Measurements from ENCODE around the gene ARID3A.

ARID3A gene

DNA sequence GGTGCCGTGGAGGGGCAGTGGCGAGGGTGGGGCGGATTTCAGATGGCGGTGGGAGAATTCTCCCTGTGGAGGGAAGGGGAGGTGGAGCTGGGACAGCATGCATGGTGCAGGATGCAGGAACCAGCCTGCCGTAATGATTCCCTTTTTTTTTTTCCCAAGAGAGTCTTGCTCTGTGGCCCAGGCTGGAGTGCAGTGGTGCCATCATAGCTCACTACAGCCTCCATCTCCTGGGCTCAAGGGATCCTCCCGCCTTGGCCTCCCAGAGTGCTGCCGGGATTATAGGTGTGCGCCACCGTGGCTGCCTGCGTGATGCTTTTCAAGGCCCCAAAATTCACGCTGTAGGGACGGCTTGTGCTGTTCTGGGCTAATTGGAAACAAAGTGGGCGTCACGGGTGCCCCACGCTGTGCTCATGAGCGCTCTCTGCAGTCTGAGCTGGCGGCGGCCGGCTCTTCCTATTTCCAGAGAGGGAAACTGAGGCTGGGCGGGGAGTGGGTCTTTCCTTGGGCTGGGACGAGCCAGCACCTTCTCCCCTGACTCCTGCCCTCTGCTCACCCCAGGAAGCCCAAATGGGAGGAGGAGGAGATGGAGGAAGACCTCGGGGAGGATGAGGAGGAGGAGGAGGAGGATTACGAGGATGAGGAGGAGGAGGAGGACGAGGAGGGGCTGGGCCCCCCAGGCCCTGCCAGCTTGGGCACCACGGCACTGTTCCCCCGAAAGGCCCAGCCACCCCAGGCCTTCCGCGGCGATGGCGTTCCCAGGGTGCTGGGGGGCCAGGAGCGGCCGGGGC, 6.2 kb downstream of the ARID3A start:
- no peak for DNase-seq (ENCODE audit: low read depth)

DNA sequence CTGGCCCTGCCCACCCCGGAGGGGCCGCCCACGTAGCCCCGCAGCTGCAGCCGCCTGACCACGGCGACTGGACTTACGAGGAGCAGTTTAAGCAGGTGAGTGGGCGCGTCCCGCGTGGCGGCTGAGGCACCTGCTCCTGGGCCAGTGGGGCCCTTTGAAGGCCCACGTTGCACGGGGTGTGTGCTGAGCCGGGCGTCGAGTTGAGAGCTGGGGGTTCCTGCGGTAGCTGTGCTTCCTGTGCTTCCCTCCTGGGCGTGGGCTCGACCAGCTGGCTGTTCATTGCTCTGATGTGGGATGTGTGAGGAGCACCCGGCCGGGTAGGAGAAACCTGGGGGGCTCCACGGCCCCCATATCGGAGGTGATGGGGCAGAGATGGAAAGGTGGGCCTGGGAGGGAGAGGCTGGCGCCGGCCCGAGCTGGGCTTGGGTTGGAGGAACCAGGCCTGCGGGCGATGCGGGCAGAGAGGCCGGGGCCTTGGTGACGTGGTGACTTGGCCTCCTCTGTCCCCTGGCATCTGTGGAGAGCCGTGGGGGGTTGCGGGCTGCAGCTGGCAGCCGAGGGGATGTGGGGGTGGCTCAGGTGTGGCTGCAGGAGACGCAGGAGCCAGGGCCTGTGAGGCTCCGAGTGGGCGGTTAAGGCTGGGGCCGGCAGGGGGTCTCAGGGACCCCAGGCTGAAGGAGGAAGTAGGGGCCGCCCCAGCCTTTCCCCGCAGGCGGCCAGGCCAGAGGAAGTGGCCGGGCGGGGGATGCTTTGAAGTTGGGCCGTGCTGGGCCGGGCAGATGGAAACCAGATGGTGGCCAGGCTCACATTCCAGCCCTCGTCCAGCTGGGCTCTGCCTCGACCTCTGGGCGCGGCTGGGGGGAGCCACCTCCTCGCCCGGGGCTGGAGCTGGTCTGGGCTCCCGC, 7.1 kb downstream of the ARID3A start:
- peak; percentile 91 for DNase-seq (ENCODE audit: low read depth)

DNA sequence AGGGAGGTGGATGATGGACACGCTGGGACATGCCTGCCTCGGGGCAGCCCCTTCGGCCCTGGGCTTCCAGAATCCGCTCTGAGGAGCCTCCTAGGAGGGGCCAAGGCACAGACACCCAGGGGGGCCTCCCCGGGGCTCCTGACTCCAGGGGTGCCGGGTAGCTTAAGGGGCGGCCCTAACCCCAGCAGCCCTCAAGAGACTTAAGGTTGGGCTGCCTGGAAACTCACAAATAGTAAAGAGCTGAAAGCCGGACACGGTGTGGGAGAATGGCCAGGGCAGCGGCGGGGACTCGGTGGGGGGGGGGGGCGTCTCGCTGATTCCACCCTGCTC, 7.7 kb downstream of the ARID3A start:
- DNase-seq (ENCODE audit: low read depth): no peak

DNA sequence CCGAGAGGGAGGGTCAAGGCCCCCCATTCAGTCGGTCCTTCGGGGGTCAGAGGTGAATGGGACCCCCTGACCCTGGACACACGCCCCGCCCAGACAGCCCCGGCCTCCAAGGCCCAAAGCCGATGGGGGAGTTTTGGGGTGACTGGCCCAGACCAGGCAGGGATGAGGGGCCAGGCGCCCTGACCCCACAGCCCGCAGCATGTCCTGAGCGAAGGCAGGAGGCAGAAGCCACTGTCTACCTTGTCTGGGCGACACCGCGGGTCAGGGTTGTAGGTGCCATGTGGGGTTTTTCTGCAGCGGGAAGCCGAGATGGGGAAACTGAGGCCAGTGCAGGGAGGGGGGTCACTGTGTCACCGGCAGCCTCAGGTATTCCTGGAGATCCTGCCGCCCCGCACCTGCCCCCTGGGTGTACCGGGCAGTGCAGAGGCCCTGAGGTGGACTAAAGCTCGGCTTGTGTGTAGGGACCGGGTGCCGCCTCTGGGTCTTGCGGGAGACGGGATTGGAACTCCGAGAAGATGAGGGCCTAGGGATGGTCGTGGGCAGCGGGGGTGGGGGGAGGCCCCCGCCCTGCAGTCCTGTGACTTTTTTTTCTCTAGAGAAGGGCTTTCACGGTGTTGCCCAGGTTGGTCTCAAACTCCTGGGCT, 8.5 kb downstream of the ARID3A start:
- DNase-seq (ENCODE audit: low read depth): no peak

DNA sequence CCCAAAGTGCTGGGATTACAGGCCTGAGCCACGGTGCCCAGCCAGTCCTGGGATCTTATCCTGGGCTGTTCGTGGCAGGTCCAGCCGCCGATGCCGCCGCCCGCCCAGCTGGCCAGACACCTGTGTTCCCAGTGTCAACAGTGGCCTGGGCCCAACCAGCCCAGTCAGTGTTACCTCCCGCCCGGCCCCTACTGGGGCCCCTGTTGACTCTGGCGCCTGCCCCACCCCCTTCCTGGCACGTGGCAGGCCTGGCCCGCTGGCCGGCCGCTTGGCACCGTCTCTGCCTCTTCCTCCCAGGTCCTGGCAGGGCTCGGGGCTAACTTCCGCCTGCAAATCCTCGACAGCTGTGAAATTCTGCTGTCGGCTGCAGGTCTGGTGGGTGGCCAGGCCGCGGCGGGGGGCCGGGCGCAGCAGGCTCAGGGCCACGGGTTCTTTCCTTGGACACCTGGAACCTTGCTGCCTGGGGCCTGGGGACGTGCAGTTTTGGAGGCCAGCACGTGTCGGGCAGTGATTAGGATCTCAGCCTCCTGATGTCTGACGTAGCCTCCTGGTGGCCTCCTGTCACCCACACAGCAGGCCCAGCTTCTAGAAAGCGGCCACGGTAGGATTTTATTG, 9.1 kb downstream of the ARID3A start:
- peak; percentile 52 for DNase-seq (ENCODE audit: low read depth)

DNA sequence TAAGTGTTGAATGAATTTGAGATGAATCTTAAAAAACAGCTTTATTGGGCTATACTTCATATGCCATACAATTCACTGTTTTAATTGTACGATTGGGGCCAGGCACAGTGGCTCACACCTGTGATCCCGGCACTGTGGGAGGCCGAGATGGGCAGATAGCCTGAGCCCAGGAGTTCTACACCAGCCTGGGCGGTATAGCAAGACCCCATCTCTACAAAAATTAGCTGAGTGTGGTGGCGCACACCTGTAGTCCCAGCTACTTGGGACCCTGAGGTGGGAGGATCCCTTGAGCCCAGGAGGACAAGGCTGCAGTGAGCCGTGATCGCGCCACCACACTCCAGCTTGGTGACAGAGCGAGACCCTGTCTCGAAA, 10.3 kb downstream of the ARID3A start:
- DNase-seq (ENCODE audit: low read depth): no peak

DNA sequence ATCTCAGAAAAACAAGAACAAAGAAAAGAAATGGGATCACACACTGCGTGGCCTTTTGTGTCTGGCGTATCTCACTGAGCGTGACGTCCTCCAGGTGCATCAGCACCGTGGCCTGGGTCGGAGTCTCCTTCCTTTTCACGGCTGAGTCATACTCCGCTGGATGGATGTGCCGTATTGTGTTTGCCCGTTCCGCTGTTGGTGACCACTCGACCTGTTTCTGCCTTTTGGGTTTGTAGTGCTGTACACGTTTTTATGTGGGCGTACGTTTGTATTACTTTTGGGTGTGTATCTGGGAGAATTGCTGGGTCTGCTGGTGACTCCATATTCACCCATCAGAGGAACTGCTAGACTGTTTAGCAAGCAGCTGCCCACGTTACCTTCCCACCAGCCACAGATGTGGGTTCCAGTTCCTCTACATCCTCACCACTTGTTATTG, 11.4 kb downstream of the ARID3A start:
- no peak for DNase-seq (ENCODE audit: low read depth)

DNA sequence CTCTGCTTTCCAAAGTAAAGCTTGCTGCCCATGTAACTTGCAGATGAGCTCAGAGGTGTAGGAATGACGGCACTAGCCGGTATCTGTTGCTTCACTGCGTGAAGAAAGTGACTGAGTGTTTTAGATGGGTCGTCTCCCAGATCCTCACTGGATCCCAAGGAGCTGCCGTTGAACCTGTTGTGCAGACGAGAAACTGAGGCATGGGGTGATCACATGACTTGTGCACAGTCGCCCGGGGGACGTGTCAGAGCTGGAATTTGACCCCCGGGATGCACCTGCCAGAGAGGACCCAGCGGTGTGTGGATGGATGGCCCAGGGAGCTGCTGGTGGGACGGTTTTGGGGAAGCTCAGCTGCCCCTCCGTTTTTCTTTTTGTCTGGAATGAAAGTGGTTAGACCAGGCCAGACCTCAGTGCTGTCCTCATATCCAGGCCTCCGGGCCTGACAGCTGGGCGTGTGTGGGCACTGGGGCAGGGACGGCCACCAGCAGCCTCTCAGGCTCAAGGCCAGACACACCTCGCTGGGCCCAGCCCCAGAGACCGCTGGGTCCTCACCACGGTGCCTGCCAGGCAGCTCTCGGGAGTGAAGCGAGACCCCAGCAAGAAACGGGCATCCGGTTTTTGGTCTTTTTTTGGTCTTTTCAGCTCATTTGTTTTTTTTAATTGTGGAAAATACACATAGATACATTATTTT, 12.5 kb downstream of the ARID3A start:
- DNase-seq (ENCODE audit: low read depth): no peak

DNA sequence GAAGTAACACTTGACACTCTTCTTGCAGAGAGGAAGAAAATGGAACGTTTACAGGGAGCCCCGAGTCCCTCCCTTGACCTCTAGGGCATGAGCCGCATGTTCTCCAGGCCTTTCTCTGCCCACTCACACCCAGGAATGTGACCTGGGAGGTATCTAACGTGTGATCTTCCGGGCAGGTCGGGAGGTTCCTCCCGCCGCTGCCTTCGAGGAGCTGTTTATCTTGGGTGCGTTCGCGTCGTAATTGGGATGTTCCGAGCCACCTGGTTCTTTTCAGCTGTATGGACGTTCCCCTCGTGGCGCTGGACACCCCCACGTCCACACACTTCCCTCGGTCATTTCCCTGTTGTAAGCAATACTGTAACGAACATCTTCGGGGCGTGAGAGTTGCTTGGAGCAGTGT, 13.6 kb downstream of the ARID3A start:
- no peak for DNase-seq (ENCODE audit: low read depth)

DNA sequence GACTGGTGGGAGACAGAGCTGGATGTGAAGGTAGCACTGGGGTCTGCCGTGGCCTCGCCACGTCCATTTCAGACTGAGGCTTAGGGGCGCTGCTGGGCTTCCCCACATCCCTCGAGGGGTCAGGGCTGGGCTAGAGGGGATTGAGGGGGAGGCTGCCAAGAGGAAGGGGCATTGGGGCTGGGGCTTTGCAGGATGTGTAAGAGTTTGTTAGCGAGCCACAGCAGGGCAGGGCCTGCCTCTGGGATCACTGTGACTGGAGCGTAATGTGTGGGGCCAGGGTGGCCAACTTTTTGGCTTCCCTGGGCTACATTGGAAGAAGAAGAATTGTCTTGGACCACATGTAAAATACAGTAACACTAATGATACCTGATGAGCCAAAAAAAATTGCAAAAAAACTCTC, 14.1 kb downstream of the ARID3A start:
- no peak for DNase-seq (ENCODE audit: low read depth)

DNA sequence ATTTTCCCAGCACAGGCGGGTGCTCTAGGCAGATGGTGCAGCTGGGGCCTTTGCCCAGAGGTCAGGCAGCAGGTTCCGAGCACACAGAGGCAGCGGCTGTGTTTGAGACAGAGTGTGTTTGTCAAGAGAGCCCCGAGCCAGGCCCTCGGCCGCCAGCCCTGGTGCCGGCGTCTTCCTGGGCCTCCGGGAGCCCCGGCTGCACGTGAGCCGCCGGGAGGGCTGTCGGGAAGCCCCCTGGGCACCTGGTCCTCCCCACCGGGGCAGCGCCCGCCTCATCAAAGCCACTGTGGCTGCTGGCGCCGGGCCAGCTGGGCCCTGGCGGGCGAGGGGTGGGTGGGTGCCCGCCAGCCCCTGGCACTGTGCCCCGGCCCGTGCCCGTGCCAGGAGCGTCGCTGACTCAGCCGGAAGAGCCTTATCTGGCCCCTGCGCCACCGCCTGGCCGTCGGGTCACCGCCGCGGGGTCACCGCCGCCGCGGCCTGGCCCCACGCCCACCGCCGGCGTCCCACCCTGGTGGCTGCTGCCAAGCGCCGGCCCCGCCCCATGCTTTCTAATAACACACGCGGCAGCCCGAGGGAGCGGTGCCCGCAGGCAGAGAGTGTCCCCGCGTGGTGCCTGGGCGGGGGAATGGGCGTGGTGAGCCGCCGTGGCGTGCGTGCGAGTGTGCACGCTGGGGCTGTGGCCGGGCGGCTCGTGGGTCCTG, 14.9 kb downstream of the ARID3A start:
- DNase-seq (ENCODE audit: low read depth): no peak

DNA sequence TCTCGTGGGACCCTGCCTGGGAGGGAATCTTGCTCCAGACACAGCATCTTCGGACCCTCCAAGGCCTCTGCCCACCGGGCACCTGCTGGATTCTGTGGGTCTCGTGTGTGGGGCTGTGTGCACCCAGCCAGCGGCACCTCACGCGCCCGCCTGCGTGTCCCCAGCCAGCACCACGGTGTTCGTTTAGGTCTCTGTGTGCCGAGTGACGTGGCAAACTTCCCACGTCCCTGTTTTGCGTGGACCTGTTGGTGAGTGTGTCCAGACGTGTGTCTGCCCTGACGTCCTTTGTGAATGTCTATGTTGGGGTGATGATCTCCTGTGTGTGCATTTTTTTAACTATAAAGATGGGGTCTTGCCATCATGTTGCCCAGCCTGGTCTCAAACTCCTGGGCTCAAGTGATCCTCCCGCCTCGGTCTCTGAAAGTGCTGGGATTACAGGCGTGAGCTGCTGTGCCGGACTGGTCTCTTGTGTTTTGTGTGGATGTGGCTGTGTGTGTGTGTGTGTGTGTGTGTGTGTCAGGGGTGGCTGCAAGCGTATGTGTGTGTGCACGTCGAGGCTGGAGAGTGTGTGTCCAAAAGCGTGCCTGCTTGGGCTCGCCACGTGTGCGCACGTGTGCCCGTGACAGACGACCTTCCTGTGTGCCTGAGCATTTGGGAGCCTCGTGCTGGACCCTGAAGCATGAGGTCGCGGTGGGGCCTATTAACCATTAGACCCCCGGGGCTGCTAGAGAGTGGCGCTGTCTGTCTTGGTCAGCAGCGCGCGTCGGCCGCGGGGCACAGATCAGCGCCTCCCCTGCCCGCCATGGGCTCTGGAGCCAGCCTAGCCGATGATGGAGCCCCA, 15.7 kb downstream of the ARID3A start:
- no peak for DNase-seq (ENCODE audit: low read depth)

DNA sequence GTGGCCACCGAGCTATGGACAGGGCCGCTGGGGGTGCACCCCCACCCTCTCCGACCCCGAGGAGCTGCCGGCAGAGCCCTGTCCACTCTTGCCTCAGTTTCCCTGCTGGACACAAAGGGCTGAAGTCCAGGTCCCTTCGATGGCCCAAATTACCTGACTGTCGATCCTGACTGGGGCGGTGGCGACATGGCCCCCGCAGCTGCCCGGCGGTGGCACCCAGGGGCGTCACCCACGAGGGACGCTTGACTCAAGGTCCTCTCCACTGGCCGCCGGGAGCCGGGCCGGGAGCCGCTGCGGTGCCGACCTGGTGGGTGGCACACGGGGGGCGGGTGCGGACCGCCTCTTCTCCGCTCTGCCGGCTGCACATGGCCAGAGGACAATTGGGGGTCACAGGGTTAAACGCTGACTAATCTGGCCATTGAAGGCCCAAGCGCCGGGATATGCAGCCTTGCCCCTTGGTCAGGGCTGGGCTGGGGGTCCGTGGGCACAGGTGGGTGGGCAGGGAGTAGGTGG, 16.4 kb downstream of the ARID3A start:
- DNase-seq (ENCODE audit: low read depth): no peak

DNA sequence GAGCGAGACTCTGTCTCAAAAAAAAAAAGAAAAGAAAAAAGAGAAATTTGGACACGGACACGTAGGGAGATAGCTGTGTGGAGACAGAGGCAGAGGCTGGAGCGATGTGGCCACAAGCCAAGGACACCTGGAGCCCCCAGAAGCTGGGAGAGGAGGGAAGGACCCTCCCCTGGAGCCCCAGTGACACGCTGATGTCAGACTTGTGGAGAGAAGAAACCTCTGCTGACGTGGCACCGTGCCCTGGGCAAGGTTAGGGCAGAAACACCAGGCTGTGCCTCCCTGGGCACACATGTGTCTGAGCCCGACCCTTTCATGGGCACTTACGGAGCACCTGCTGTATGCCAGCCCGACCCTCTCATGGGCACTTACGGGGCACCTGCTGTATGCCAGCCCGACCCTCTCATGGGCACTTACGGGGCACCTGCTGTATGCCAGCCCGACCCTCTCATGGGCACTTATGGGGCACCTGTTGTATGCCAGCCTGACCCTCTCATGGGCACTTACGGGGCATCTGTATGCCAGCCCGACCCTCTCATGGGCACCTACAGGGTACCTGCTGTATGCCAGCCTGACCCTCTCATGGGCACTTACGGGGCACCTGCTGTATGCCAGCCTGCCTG, 17.8 kb downstream of the ARID3A start:
- DNase-seq (ENCODE audit: low read depth): no peak

DNA sequence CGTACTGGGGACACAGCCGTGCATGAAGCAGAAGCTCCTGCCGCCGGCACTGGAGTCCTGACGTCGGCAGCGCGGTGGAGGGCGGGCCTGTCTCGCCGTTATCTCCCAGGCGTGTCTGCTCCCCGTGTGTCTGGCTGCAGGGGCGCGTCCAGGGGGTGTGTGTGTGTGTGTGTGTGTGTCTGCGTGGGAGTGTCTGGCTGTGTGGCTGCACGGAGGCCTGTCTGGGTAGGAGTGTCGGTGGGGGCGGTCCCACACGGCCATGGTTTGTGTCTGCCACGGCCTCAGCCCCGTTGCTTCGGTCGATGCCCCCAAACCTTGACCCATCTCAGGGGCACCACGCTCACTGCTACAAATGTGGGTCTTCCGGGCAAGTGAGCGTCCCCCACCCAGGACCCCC, 18.3 kb downstream of the ARID3A start:
- DNase-seq (ENCODE audit: low read depth): peak; percentile 96

DNA sequence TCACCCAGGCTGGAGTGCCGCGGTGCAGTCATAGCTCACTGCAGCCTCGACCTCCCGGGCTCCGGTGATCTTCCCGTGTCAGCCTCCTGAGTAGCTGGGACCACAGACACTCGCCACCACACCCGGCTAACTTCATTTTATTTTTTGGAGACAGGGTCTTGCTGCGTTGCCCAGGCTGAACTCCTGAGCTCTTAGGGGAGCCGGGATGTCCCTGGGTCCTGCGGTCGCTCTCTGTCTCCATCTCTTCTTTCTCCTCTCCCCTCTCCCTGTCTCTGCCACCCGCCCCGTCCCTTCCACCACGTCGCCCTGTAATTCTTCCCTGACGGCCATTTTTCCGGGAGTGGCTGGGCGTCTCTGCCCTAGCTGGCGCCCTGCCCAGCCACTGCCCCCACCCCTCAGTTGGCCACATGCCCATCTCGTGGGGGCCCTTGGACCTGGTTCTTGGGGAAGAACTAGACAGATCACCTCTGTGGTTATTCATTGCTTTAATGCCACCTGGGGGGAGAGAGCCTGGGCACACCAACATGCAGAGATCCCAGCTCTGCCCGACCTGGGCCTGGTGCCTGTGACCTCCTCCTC, 18.9 kb downstream of the ARID3A start:
- no peak for DNase-seq (ENCODE audit: low read depth)

DNA sequence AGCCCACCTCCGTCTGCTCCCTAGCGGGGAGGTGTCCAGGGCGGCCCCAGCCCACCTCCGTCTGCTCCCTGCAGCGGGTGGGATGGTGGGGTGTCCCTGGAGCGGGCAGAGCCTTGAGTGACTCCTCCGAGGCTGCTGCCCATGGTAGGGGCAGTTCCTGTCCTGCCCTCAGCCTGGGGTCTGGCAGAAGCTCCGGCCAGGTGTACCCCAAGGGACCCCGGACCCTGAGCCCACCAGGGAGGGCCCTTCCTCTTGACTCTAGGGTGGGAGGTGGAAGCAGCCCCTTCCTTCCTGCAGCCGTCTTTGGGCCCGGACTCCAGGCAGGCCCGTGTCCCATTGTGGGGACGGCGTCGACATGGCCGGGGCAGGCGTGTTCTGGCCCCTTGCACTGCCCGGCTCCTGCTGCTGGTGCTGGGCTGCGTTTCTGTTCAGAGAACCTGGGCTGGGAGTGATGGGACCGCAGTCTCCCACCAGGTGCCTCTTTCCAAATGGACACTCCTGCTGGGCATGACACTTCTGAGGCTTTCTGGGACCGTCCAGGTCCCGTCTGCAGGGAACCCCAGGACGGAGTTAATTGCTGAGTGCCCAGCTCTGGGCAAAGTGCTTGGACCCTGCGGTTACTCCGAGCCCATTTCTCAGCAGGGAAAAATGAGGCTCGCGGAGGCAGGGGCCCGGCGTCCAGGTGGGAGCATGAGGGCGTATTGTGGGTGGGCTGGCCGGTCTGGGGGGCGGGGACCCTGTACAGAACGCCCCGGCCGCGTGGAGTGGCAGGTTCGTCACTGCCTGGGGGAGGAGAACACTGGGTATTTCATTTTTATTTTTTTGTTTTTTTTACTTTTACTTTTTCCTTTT, 19.8 kb downstream of the ARID3A start:
- no peak for DNase-seq (ENCODE audit: low read depth)

DNA sequence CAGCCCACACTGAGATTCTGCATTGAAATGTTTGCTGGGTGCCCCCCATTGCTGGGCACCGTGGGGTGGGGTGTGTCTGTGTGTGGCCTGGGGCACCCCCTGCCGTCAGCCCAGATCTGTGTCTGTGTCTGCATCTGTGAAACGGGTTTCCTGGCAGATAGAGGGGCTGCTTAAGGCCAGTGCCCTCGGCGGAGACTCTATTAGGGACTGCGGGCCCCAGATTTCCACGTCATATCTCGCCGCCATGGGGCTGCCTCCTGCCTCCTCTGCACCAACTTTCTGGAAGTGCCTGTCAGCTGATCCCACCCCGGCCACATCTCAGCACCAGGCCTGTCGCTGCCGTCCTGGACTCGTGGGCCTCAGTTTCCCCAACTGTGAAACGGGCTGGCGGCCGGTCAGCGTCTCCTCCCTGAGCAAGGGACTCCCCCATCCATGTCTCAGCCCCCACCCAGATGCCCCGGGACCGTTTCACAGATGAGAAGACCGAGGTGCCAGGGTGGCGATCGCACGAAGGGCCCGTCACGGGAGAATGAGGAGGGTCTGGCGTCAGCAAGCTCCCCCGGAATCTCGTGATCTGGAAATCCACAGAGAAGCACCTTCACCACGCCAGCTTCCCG, 21.4 kb downstream of the ARID3A start:
- no peak for DNase-seq (ENCODE audit: low read depth)
